ENCODE data around the gene ACAA2. TPM values are rescaled to one million over a fixed set of nuclear protein-coding genes. Genes with fewer than 3 reads are reported as not detected.

Gene ACAA2
- total RNA-seq, 1 donor from 2014 or later, result 99.0 TPM

- peak; percentile 99 for TF ChIP-seq CTCF (conservative IDR thresholded peaks at IDR 0.05)
- no peak for DNase-seq (ENCODE audit: extremely low spot score, unreplicated experiment)
- Mint-ChIP-seq H3K4me3 (peak overlapping the region; percentile 45), H3K9me3 (no peaks in the 10 kb centered on the region), H3K27ac (peak overlapping the region; percentile 86), H3K27me3 (no peaks in the 10 kb centered on the region), H3K36me3 (no peaks in the 10 kb centered on the region), H3K4me1 (ENCODE audit: unreplicated experiment) (peaks cover 10% of the 10 kb centered on the region)
These were observed 45.1 kb upstream of the ACAA2 start for GRCh38 chr18:49858309-49859020.

- DNase-seq (ENCODE audit: extremely low spot score, unreplicated experiment), result no peak
- no peak overlapping the region for H3K27ac Mint-ChIP-seq
- H3K4me3 Mint-ChIP-seq, result no peak overlapping the region
- peaks cover 2% of the 10 kb centered on the region for H3K36me3 Mint-ChIP-seq
- no peaks in the 10 kb centered on the region for H3K9me3 Mint-ChIP-seq
- peaks cover 10% of the 10 kb centered on the region for H3K4me1 Mint-ChIP-seq (ENCODE audit: unreplicated experiment)
- TF ChIP-seq CTCF (conservative IDR thresholded peaks at IDR 0.05), result no peak
- no peaks in the 10 kb centered on the region for H3K27me3 Mint-ChIP-seq
These were observed 44.4 kb upstream of the ACAA2 start for GRCh38 chr18:49857708-49858107.

- H3K9me3 Mint-ChIP-seq, result no peaks in the 10 kb centered on the region
- no peaks in the 10 kb centered on the region for H3K27me3 Mint-ChIP-seq
- no peak overlapping the region for H3K4me3 Mint-ChIP-seq
- TF ChIP-seq CTCF (conservative IDR thresholded peaks at IDR 0.05), result no peak
- peaks cover 10% of the 10 kb centered on the region for H3K4me1 Mint-ChIP-seq (ENCODE audit: unreplicated experiment)
- DNase-seq (ENCODE audit: extremely low spot score, unreplicated experiment), result no peak
- H3K36me3 Mint-ChIP-seq, result peaks cover 5% of the 10 kb centered on the region
- no peak overlapping the region for H3K27ac Mint-ChIP-seq
These were observed 43.2 kb upstream of the ACAA2 start for GRCh38 chr18:49856496-49856895.

- Mint-ChIP-seq H3K4me3 (no peak overlapping the region), H3K27ac (no peak overlapping the region), H3K4me1 (ENCODE audit: unreplicated experiment) (peaks cover 10% of the 10 kb centered on the region), H3K36me3 (peaks cover 7% of the 10 kb centered on the region), H3K27me3 (no peaks in the 10 kb centered on the region), H3K9me3 (no peaks in the 10 kb centered on the region)
- TF ChIP-seq CTCF (conservative IDR thresholded peaks at IDR 0.05), result no peak
- no peak for DNase-seq (ENCODE audit: extremely low spot score, unreplicated experiment)
These were observed 42.5 kb upstream of the ACAA2 start for GRCh38 chr18:49855711-49856415.

- TF ChIP-seq CTCF (conservative IDR thresholded peaks at IDR 0.05), result no peak
- peaks cover 10% of the 10 kb centered on the region for H3K4me1 Mint-ChIP-seq (ENCODE audit: unreplicated experiment)
- no peaks in the 10 kb centered on the region for H3K9me3 Mint-ChIP-seq
- H3K27ac Mint-ChIP-seq, result peak overlapping the region; percentile 63
- H3K36me3 Mint-ChIP-seq, result peaks cover 11% of the 10 kb centered on the region
- no peak for DNase-seq (ENCODE audit: extremely low spot score, unreplicated experiment)
- H3K4me3 Mint-ChIP-seq, result no peak overlapping the region
- H3K27me3 Mint-ChIP-seq, result no peaks in the 10 kb centered on the region
These were observed 41.3 kb upstream of the ACAA2 start for GRCh38 chr18:49854681-49855080.
